Parathyroid adenoma (tissue), 2 donors: ENCODE data around the gene ADAMTSL1.
A peak's percentile ranks its signal among the peaks of the same experiment; 100 is the strongest.

Source experiments
- H2AFZ ChIP-seq: fragments of 300-600 bp; sonication (generic); one replicate; pipeline ENCODE4 v1.7.0; 2017; ENCODE audit warnings: antibody characterized with exemption, mild to moderate bottlenecking
- H3K27ac ChIP-seq: fragments of 300-600 bp; sonication (generic); one replicate; pipeline ENCODE4 v1.7.0; 2017
- H3K27me3 ChIP-seq: fragments of 300-600 bp; sonication (generic); one replicate; pipeline ENCODE4 v1.7.0; 2017; ENCODE audit warnings: low read length; ENCODE audit not compliant: control insufficient read depth, insufficient read depth
- H3K36me3 ChIP-seq: fragments of 300-600 bp; sonication (generic); one replicate; pipeline ENCODE4 v1.7.0; 2017; ENCODE audit warnings: low read length; ENCODE audit not compliant: control insufficient read depth, insufficient read depth
- H3K4me1 ChIP-seq: fragments of 300-600 bp; sonication (generic); one replicate; pipeline ENCODE4 v1.7.0; 2017; ENCODE audit warnings: control low read depth
- H3K4me2 ChIP-seq: fragments of 300-600 bp; sonication (generic); one replicate; pipeline ENCODE4 v1.7.0; 2017; ENCODE audit warnings: low read length
- H3K4me3 ChIP-seq: fragments of 300-600 bp; sonication (generic); one replicate; pipeline ENCODE4 v1.7.0; 2017; ENCODE audit warnings: low read depth, low read length
- H3K79me2 ChIP-seq: fragments of 300-600 bp; sonication (generic); one replicate; pipeline ENCODE4 v1.7.0; 2017; ENCODE audit warnings: control low read depth
- H3K9ac ChIP-seq: fragments of 300-600 bp; sonication (generic); one replicate; pipeline ENCODE4 v1.7.0; 2017; ENCODE audit warnings: mild to moderate bottlenecking
- H3K9me3 ChIP-seq: fragments of 300-600 bp; sonication (generic); one replicate; pipeline ENCODE4 v1.7.0; 2017; ENCODE audit warnings: low read length; ENCODE audit not compliant: control insufficient read depth
- CTCF ChIP-seq: fragments of 300-600 bp; sonication (generic); IDR thresholded peaks from one replicate; pipeline ENCODE4 v1.7.0; 2017; ENCODE audit warnings: antibody characterized with exemption, mild to moderate bottlenecking
- donor health status: primary hyperparathyroidism.

The ADAMTSL1 gene

GRCh38 chr9:18692962-18693361 lies 219.0 kb downstream of the ADAMTSL1 start:
- TF ChIP-seq CTCF: no peak
- Histone ChIP-seq H2AFZ (peak overlapping the region; percentile 33), H3K4me3 (no peak overlapping the region), H3K4me1 (peaks cover 21% of the 10 kb centered on the region), H3K9me3 (no peaks in the 10 kb centered on the region), H3K4me2 (peak overlapping the region; percentile 47), H3K79me2 (no peaks in the 10 kb centered on the region), H3K9ac (no peak overlapping the region), H3K27me3 (no peaks in the 10 kb centered on the region), H3K36me3 (no peaks in the 10 kb centered on the region), H3K27ac (peak overlapping the region; percentile 83)

- no peaks in the 10 kb centered on the region for H3K36me3 ChIP-seq
- no peak overlapping the region for H3K27ac ChIP-seq
- H2AFZ ChIP-seq: no peak overlapping the region
- H3K9me3 ChIP-seq: no peaks in the 10 kb centered on the region
- H3K9ac ChIP-seq: no peak overlapping the region
- no peaks in the 10 kb centered on the region for H3K79me2 ChIP-seq
- no peaks in the 10 kb centered on the region for H3K27me3 ChIP-seq
- peaks cover 21% of the 10 kb centered on the region for H3K4me1 ChIP-seq
- H3K4me3 ChIP-seq: no peak overlapping the region
- TF ChIP-seq CTCF: no peak
- H3K4me2 ChIP-seq: no peak overlapping the region
These were observed 221.2 kb downstream of the ADAMTSL1 start for GRCh38 chr9:18694959-18695668.

- Histone ChIP-seq H3K27me3 (no peaks in the 10 kb centered on the region), H3K9me3 (no peaks in the 10 kb centered on the region), H3K36me3 (no peaks in the 10 kb centered on the region), H2AFZ (no peak overlapping the region), H3K9ac (no peak overlapping the region), H3K4me1 (no peaks in the 10 kb centered on the region), H3K4me2 (no peak overlapping the region), H3K4me3 (no peak overlapping the region), H3K79me2 (no peaks in the 10 kb centered on the region), H3K27ac (no peak overlapping the region)
- no peak for TF ChIP-seq CTCF
These were observed 225.0 kb downstream of the ADAMTSL1 start for GRCh38 chr9:18698992-18699391.

- H3K4me2 ChIP-seq: no peak overlapping the region
- no peak overlapping the region for H3K4me3 ChIP-seq
- H3K9ac ChIP-seq: no peak overlapping the region
- H3K27ac ChIP-seq: no peak overlapping the region
- no peaks in the 10 kb centered on the region for H3K27me3 ChIP-seq
- no peaks in the 10 kb centered on the region for H3K9me3 ChIP-seq
- H3K36me3 ChIP-seq: no peaks in the 10 kb centered on the region
- no peaks in the 10 kb centered on the region for H3K79me2 ChIP-seq
- H3K4me1 ChIP-seq: no peaks in the 10 kb centered on the region
- TF ChIP-seq CTCF: no peak
- H2AFZ ChIP-seq: no peak overlapping the region
These were observed 225.8 kb downstream of the ADAMTSL1 start for GRCh38 chr9:18699764-18700163.

GRCh38 chr9:18700714-18701113 lies 226.8 kb downstream of the ADAMTSL1 start:
- Histone ChIP-seq H3K4me3 (no peak overlapping the region), H3K9me3 (no peaks in the 10 kb centered on the region), H3K4me2 (no peak overlapping the region), H3K4me1 (peaks cover under 1% of the 10 kb centered on the region), H3K79me2 (no peaks in the 10 kb centered on the region), H3K36me3 (no peaks in the 10 kb centered on the region), H3K9ac (no peak overlapping the region), H3K27ac (no peak overlapping the region), H3K27me3 (no peaks in the 10 kb centered on the region), H2AFZ (no peak overlapping the region)
- TF ChIP-seq CTCF: no peak
